Measurements from ENCODE around the gene LRRC3B. TPM values are rescaled to one million over a fixed set of nuclear protein-coding genes. Genes with fewer than 3 reads are reported as not detected.

Gene LRRC3B, protein sequence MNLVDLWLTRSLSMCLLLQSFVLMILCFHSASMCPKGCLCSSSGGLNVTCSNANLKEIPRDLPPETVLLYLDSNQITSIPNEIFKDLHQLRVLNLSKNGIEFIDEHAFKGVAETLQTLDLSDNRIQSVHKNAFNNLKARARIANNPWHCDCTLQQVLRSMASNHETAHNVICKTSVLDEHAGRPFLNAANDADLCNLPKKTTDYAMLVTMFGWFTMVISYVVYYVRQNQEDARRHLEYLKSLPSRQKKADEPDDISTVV
- not detected in 2 replicates for total RNA-seq

DNA sequence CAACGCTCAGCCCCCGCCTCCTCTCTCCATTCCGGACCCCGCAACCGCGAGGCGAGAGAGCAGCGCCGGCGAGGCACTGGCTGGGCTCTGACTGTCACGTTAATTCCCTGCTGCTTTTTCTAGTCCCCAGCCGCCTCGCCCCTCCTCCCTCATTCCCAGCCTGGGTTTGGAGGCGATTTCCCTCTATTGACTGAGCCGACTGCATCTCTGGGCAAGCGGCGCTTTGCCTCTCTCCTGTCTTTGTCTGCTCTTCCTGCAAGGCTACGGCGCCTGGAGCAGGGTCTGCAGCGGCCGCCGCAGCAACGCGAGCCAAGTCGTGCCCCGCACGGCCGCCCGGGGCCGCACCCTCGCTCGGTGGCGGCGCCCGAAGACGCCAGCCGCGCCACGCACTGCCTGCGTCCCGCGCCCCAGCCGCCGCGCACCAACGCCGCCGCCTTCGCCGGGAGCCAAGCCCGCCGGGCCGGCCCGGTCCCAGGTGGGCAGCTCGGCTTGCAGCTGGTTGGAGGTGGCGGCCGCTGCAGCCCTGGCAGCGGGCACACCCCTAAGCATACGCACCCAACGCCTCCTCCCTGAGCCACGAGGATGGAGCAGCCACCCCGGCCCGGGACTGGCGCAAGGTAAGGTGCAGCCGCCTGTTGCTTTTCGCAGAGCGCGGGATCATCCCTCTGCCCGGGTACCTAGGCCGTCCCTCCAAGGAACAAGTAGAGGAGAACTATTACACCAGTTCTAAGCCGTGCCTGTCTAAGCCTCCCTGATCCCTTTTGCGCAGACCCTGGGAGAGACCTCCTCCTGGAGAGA, at the start of gene LRRC3B:
LRRC3B (plus strand) TSS at position 152 of the 798 bp plus-strand sequence. CDS start 86,901 bp downstream, outside the sequence.

